GM23338 (cell line): Measurements from ENCODE around the gene NACA2. TPM values are rescaled to one million over a fixed set of nuclear protein-coding genes. Genes with fewer than 3 reads are reported as not detected.

Experiments
- ATAC-seq: fragments of 200-7000 bp; cut with Tn5 transposase; 3 replicates; pipeline ENCODE4 v1.9.1; 2020
- DNase-seq: peaks from one replicate; pipeline ENCODE4 v3.0.0-alpha.2; 2015; ENCODE audit warnings: low spot score
- H2AFZ ChIP-seq: fragments of 200-600 bp; sonication (generic); 2 replicates; pipeline ENCODE4 v1.8.0; 2016; ENCODE audit warnings: antibody characterized with exemption, mild to moderate bottlenecking, moderate library complexity
- H3F3A ChIP-seq: fragments of 200-600 bp; sonication (generic); replicated peaks from 2 replicates; pipeline ENCODE4 v1.8.0; 2017; ENCODE audit warnings: antibody characterized with exemption, mixed run types, low read depth
- H3K27ac ChIP-seq: fragments of 200-600 bp; sonication (generic); 2 replicates; pipeline ENCODE4 v1.6.1; 2016; ENCODE audit warnings: low read depth
- H3K27me3 ChIP-seq: fragments of 200-600 bp; sonication (generic); 2 replicates; pipeline ENCODE4 v1.8.0; 2016; ENCODE audit warnings: mild to moderate bottlenecking, mixed run types, moderate library complexity; ENCODE audit not compliant: insufficient read depth
- H3K36me3 ChIP-seq: fragments of 200-600 bp; sonication (generic); 2 replicates; pipeline ENCODE4 v1.8.0; 2016; ENCODE audit warnings: mild to moderate bottlenecking; ENCODE audit not compliant: insufficient read depth
- H3K4me1 ChIP-seq: fragments of 200-600 bp; sonication (generic); 2 replicates; pipeline ENCODE4 v1.8.0; 2016; ENCODE audit warnings: mild to moderate bottlenecking, moderate library complexity; ENCODE audit not compliant: insufficient read depth
- H3K4me2 ChIP-seq: fragments of 200-600 bp; sonication (generic); 2 replicates; pipeline ENCODE4 v1.7.1; 2017; ENCODE audit warnings: mixed run types
- H3K4me3 ChIP-seq: fragments of 200-600 bp; sonication (generic); 2 replicates; pipeline ENCODE4 v1.6.1; 2016; ENCODE audit warnings: mixed run types
- H3K79me2 ChIP-seq: fragments of 200-600 bp; sonication (generic); replicated peaks from 2 replicates; pipeline ENCODE4 v1.8.0; 2017; ENCODE audit warnings: mild to moderate bottlenecking; ENCODE audit not compliant: insufficient read depth
- H3K9me2 ChIP-seq: fragments of 200-600 bp; sonication (generic); 2 replicates; pipeline ENCODE4 v1.8.0; 2017; ENCODE audit not compliant: insufficient read depth
- H4K20me1 ChIP-seq: fragments of 200-600 bp; sonication (generic); replicated peaks from 2 replicates; pipeline ENCODE4 v1.8.0; 2017; ENCODE audit warnings: mild to moderate bottlenecking; ENCODE audit not compliant: insufficient read depth
- H3K27ac Mint-ChIP-seq: 2 replicates; pipeline ENCODE4 v1.8.0; 2020; ENCODE audit warnings: inconsistent platforms, mild to moderate bottlenecking, moderate library complexity, mixed read lengths
- H3K27me3 Mint-ChIP-seq: 3 replicates; pipeline ENCODE4 v1.8.0; 2022; ENCODE audit warnings: low read depth, mild to moderate bottlenecking, moderate library complexity, mixed read lengths, inconsistent platforms; ENCODE audit not compliant: insufficient read depth, poor library complexity
- H3K36me3 Mint-ChIP-seq: 3 replicates; pipeline ENCODE4 v1.8.0; 2021; ENCODE audit warnings: low read depth, mild to moderate bottlenecking, inconsistent platforms, moderate library complexity, mixed read lengths
- H3K4me1 Mint-ChIP-seq: 3 replicates; pipeline ENCODE4 v1.8.0; 2020; ENCODE audit warnings: mild to moderate bottlenecking, inconsistent platforms, mixed read lengths
- H3K4me3 Mint-ChIP-seq: 3 replicates; pipeline ENCODE4 v1.8.0; 2021; ENCODE audit warnings: moderate library complexity, mild to moderate bottlenecking, inconsistent platforms, mixed read lengths
- H3K9me3 Mint-ChIP-seq: 3 replicates; pipeline ENCODE4 v1.8.0; 2020; ENCODE audit warnings: moderate library complexity, mild to moderate bottlenecking, inconsistent platforms, mixed read lengths
- EZH2 ChIP-seq: fragments of 200-600 bp; sonication (generic); IDR thresholded peaks from one replicate; pipeline ENCODE4 v1.8.0; 2017; ENCODE audit warnings: antibody characterized with exemption, mild to moderate bottlenecking, low read depth; ENCODE audit not compliant: unreplicated experiment
- EZH2phosphoT487 ChIP-seq: fragments of 200-600 bp; sonication (generic); IDR thresholded peaks from one replicate; pipeline ENCODE4 v1.8.1; 2018; ENCODE audit warnings: antibody characterized with exemption; ENCODE audit not compliant: unreplicated experiment
- JUNB ChIP-seq: IDR thresholded peaks from one replicate; pipeline ENCODE4 v1.6.1; 2016; ENCODE audit warnings: antibody characterized with exemption; ENCODE audit not compliant: unreplicated experiment
- POLR2AphosphoS5 ChIP-seq: IDR thresholded peaks from 2 replicates; pipeline ENCODE4 v1.6.1; 2016; ENCODE audit warnings: antibody characterized with exemption, low read depth
- STAT1 ChIP-seq: IDR thresholded peaks from one replicate; pipeline ENCODE4 v1.6.1; 2016; ENCODE audit warnings: antibody characterized with exemption; ENCODE audit not compliant: unreplicated experiment
- ZNF114 ChIP-seq: fragments of 250-450 bp; sonication (Bioruptor Pico); IDR thresholded peaks from 2 replicates; pipeline ENCODE4 v1.5.0; 2020; ENCODE audit warnings: mild to moderate bottlenecking, moderate library complexity
- ZNF331 ChIP-seq: fragments of 250-450 bp; sonication (Bioruptor Pico); IDR thresholded peaks from 2 replicates; pipeline ENCODE4 v1.5.0; 2020; ENCODE audit warnings: low read depth, mild to moderate bottlenecking, moderate library complexity
- polyA plus RNA-seq: library from polyadenylated mRNA; unstranded; fragments of >200 nt; fragmentation: Nextera tagmentation; extraction: Ambion mirVana; gene quantifications from 2 replicates; pipeline ENCODE4 v1.2.1, GENCODE V29; 2016
- total RNA-seq: library from RNA; depleted of rRNA; stranded (reverse); fragments of >200 nt; shearing (Covaris generic); gene quantifications from 2 replicates; pipeline ENCODE4 v1.2.3, GENCODE V29; 2014
- TF ChIP-seq, protein P1 (sequence below): IDR thresholded peaks from one replicate; pipeline ENCODE4 v1.6.1; 2018; ENCODE audit warnings: antibody characterized with exemption; ENCODE audit not compliant: unreplicated experiment
- TF ChIP-seq, protein P2 (sequence below): fragments of 250-450 bp; sonication (Bioruptor Pico); IDR thresholded peaks from 2 replicates; pipeline ENCODE4 v1.5.0; 2020; ENCODE audit warnings: mild to moderate bottlenecking, moderate library complexity
- TF ChIP-seq, protein P3 (sequence below), 2 experiments: fragments of 200-600 bp in 1 of 2; sonication (generic) in 1 of 2; conservative IDR thresholded peaks; 2 replicates each; pipeline versions ENCODE4 v1.5.1 to v1.6.1; 2016 to 2017; ENCODE audit warnings: antibody characterized with exemption in 2 of 2, low read depth in 2 of 2, mild to moderate bottlenecking in 2 of 2, moderate library complexity in 1 of 2

Gene NACA2
- total and polyA plus RNA-seq, 2 experiments from 2014 or later: 0.65 TPM; not detected in 1

GRCh38 chr17:61595418-61596186 is 4.6 kb upstream of the NACA2 start (continued):
- TF ChIP-seq, protein P1, sequence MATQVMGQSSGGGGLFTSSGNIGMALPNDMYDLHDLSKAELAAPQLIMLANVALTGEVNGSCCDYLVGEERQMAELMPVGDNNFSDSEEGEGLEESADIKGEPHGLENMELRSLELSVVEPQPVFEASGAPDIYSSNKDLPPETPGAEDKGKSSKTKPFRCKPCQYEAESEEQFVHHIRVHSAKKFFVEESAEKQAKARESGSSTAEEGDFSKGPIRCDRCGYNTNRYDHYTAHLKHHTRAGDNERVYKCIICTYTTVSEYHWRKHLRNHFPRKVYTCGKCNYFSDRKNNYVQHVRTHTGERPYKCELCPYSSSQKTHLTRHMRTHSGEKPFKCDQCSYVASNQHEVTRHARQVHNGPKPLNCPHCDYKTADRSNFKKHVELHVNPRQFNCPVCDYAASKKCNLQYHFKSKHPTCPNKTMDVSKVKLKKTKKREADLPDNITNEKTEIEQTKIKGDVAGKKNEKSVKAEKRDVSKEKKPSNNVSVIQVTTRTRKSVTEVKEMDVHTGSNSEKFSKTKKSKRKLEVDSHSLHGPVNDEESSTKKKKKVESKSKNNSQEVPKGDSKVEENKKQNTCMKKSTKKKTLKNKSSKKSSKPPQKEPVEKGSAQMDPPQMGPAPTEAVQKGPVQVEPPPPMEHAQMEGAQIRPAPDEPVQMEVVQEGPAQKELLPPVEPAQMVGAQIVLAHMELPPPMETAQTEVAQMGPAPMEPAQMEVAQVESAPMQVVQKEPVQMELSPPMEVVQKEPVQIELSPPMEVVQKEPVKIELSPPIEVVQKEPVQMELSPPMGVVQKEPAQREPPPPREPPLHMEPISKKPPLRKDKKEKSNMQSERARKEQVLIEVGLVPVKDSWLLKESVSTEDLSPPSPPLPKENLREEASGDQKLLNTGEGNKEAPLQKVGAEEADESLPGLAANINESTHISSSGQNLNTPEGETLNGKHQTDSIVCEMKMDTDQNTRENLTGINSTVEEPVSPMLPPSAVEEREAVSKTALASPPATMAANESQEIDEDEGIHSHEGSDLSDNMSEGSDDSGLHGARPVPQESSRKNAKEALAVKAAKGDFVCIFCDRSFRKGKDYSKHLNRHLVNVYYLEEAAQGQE: no peak
- no peak for TF ChIP-seq JUNB
- TF ChIP-seq ZNF331: no peak
- TF ChIP-seq EZH2phosphoT487: no peak

DNA sequence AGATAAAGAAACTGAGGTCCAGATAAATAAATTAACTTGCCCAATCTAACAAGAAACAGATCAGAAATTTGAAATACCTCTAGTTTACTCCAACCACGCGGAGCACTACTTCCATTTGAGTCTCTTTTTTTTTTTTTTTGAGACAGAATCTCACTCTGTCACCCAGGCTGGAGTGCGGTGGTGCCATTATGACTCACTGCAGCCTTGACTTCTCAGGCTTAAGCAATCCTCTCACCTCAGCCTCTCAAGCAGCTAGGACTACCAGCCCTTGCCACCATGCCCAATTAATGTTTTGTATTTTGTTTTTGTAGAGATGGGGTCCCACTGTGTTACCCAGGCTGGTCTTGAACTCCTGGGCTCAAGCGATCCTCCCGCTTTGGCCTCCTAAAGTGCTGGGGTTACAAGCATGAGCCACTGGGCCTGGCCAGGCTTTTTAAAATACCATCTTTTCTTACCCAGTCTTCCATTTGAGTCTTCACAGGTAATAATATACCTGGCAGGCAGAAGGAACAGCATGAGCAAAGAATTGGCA is 3.3 kb upstream of the NACA2 start:
- H2AFZ ChIP-seq: no peak overlapping the region; the same call in 1 of the 2 replicates
- H3F3A ChIP-seq: no peaks in the 10 kb centered on the region
- H3K4me1 ChIP-seq: no peaks in the 10 kb centered on the region
- Mint-ChIP-seq H3K4me1 (no peaks in the 10 kb centered on the region), H3K9me3 (no peaks in the 10 kb centered on the region), H3K36me3 (no peaks in the 10 kb centered on the region), H3K27ac (no peak overlapping the region), H3K27me3 (no peaks in the 10 kb centered on the region), H3K4me3 (no peak overlapping the region)
- no peaks in the 10 kb centered on the region for H3K79me2 ChIP-seq
- H3K36me3 ChIP-seq: no peaks in the 10 kb centered on the region
- no peaks in the 10 kb centered on the region for H3K27me3 ChIP-seq
- DNase-seq (no peak), ATAC-seq (no peak)
- H3K9me2 ChIP-seq: peaks cover 5% of the 10 kb centered on the region; the same call in 1 of the 2 replicates
- no peak overlapping the region for H3K4me2 ChIP-seq
- H4K20me1 ChIP-seq: no peaks in the 10 kb centered on the region
- H3K4me3 ChIP-seq: no peak overlapping the region
- no peak overlapping the region for H3K27ac ChIP-seq
- TF ChIP-seq, protein P2, sequence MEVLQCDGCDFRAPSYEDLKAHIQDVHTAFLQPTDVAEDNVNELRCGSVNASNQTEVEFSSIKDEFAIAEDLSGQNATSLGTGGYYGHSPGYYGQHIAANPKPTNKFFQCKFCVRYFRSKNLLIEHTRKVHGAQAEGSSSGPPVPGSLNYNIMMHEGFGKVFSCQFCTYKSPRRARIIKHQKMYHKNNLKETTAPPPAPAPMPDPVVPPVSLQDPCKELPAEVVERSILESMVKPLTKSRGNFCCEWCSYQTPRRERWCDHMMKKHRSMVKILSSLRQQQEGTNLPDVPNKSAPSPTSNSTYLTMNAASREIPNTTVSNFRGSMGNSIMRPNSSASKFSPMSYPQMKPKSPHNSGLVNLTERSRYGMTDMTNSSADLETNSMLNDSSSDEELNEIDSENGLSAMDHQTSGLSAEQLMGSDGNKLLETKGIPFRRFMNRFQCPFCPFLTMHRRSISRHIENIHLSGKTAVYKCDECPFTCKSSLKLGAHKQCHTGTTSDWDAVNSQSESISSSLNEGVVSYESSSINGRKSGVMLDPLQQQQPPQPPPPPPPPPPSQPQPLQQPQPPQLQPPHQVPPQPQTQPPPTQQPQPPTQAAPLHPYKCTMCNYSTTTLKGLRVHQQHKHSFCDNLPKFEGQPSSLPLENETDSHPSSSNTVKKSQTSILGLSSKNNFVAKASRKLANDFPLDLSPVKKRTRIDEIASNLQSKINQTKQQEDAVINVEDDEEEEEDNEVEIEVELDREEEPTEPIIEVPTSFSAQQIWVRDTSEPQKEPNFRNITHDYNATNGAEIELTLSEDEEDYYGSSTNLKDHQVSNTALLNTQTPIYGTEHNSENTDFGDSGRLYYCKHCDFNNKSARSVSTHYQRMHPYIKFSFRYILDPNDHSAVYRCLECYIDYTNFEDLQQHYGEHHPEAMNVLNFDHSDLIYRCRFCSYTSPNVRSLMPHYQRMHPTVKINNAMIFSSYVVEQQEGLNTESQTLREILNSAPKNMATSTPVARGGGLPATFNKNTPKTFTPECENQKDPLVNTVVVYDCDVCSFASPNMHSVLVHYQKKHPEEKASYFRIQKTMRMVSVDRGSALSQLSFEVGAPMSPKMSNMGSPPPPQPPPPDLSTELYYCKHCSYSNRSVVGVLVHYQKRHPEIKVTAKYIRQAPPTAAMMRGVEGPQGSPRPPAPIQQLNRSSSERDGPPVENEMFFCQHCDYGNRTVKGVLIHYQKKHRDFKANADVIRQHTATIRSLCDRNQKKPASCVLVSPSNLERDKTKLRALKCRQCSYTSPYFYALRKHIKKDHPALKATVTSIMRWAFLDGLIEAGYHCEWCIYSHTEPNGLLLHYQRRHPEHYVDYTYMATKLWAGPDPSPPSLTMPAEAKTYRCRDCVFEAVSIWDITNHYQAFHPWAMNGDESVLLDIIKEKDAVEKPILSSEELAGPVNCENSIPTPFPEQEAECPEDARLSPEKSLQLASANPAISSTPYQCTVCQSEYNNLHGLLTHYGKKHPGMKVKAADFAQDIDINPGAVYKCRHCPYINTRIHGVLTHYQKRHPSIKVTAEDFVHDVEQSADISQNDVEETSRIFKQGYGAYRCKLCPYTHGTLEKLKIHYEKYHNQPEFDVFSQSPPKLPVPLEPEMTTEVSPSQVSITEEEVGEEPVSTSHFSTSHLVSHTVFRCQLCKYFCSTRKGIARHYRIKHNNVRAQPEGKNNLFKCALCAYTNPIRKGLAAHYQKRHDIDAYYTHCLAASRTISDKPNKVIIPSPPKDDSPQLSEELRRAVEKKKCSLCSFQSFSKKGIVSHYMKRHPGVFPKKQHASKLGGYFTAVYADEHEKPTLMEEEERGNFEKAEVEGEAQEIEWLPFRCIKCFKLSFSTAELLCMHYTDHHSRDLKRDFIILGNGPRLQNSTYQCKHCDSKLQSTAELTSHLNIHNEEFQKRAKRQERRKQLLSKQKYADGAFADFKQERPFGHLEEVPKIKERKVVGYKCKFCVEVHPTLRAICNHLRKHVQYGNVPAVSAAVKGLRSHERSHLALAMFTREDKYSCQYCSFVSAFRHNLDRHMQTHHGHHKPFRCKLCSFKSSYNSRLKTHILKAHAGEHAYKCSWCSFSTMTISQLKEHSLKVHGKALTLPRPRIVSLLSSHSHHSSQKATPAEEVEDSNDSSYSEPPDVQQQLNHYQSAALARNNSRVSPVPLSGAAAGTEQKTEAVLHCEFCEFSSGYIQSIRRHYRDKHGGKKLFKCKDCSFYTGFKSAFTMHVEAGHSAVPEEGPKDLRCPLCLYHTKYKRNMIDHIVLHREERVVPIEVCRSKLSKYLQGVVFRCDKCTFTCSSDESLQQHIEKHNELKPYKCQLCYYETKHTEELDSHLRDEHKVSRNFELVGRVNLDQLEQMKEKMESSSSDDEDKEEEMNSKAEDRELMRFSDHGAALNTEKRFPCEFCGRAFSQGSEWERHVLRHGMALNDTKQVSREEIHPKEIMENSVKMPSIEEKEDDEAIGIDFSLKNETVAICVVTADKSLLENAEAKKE (CRISPR knock-in tag): no peak
- TF ChIP-seq POLR2AphosphoS5: no peak
- TF ChIP-seq ZNF114: no peak
- no peak for TF ChIP-seq STAT1
- TF ChIP-seq EZH2: no peak
- TF ChIP-seq JUNB: no peak
- TF ChIP-seq, protein P3, sequence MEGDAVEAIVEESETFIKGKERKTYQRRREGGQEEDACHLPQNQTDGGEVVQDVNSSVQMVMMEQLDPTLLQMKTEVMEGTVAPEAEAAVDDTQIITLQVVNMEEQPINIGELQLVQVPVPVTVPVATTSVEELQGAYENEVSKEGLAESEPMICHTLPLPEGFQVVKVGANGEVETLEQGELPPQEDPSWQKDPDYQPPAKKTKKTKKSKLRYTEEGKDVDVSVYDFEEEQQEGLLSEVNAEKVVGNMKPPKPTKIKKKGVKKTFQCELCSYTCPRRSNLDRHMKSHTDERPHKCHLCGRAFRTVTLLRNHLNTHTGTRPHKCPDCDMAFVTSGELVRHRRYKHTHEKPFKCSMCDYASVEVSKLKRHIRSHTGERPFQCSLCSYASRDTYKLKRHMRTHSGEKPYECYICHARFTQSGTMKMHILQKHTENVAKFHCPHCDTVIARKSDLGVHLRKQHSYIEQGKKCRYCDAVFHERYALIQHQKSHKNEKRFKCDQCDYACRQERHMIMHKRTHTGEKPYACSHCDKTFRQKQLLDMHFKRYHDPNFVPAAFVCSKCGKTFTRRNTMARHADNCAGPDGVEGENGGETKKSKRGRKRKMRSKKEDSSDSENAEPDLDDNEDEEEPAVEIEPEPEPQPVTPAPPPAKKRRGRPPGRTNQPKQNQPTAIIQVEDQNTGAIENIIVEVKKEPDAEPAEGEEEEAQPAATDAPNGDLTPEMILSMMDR (conservative IDR thresholded peaks at IDR 0.05; ENCODE audit: low read depth in 2 of 2): no peak
- TF ChIP-seq ZNF331: no peak
